Measurements from ENCODE around the gene GADL1. TPM values are rescaled to one million over a fixed set of nuclear protein-coding genes. Genes with fewer than 3 reads are reported as not detected.

Gene GADL1
- total RNA-seq, 1 donor from 2014 or later: not detected

- Mint-ChIP-seq H3K4me1 (ENCODE audit: low read depth, unreplicated experiment) (no peaks in the 10 kb centered on the region), H3K36me3 (ENCODE audit: unreplicated experiment) (no peaks in the 10 kb centered on the region), H3K4me3 (ENCODE audit: unreplicated experiment) (no peak overlapping the region), H3K9me3 (ENCODE audit: unreplicated experiment) (no peaks in the 10 kb centered on the region), H3K27ac (ENCODE audit: unreplicated experiment) (no peak overlapping the region), H3K27me3 (ENCODE audit: unreplicated experiment) (peaks cover 3% of the 10 kb centered on the region)
- no peak for TF ChIP-seq CTCF (IDR thresholded peaks at IDR 0.05; ENCODE audit: partially characterized antibody, unreplicated experiment)
- no peak for DNase-seq
These were observed 186.6 kb downstream of the GADL1 start for GRCh38 chr3:30707825-30708224.

- H3K4me1 Mint-ChIP-seq (ENCODE audit: low read depth, unreplicated experiment): no peaks in the 10 kb centered on the region
- H3K4me3 Mint-ChIP-seq (ENCODE audit: unreplicated experiment): no peak overlapping the region
- H3K27me3 Mint-ChIP-seq (ENCODE audit: unreplicated experiment): peaks cover 3% of the 10 kb centered on the region
- DNase-seq: no peak
- H3K27ac Mint-ChIP-seq (ENCODE audit: unreplicated experiment): no peak overlapping the region
- no peaks in the 10 kb centered on the region for H3K9me3 Mint-ChIP-seq (ENCODE audit: unreplicated experiment)
- H3K36me3 Mint-ChIP-seq (ENCODE audit: unreplicated experiment): no peaks in the 10 kb centered on the region
- no peak for TF ChIP-seq CTCF (IDR thresholded peaks at IDR 0.05; ENCODE audit: partially characterized antibody, unreplicated experiment)
These were observed 189.2 kb downstream of the GADL1 start for GRCh38 chr3:30704931-30705890.

DNA sequence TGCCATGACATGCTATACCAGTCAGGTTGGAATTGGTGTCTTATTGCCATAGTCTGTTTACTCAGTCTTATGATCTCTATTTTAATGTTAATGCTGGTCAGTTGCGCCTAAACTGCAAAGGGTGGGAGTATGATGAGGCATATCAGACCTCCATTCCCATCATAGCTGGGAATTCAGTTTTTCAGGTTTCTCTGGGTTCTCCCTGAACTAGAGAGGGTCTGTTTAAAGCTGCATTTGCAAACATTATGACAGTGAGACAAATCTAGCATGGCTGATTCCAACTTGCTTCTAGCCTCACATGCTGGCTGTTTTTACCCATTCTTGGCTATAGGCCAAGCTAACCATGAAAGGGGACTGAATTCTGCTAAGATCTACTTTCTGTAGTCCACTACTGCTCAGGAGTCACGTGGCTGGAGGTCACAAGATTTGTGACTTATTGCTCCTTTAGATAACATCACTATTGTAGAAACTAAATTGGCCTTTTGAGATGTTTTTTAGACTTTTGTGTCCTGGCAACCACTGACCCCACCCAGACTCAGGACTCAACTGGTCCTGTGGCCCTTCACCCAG, 191.5 kb downstream of the GADL1 start:
- no peak overlapping the region for H3K27ac Mint-ChIP-seq (ENCODE audit: unreplicated experiment)
- no peaks in the 10 kb centered on the region for H3K36me3 Mint-ChIP-seq (ENCODE audit: unreplicated experiment)
- H3K4me1 Mint-ChIP-seq (ENCODE audit: low read depth, unreplicated experiment): no peaks in the 10 kb centered on the region
- H3K9me3 Mint-ChIP-seq (ENCODE audit: unreplicated experiment): no peaks in the 10 kb centered on the region
- no peak for DNase-seq
- peaks cover 3% of the 10 kb centered on the region for H3K27me3 Mint-ChIP-seq (ENCODE audit: unreplicated experiment)
- no peak overlapping the region for H3K4me3 Mint-ChIP-seq (ENCODE audit: unreplicated experiment)
- no peak for TF ChIP-seq CTCF (IDR thresholded peaks at IDR 0.05; ENCODE audit: partially characterized antibody, unreplicated experiment)

DNA sequence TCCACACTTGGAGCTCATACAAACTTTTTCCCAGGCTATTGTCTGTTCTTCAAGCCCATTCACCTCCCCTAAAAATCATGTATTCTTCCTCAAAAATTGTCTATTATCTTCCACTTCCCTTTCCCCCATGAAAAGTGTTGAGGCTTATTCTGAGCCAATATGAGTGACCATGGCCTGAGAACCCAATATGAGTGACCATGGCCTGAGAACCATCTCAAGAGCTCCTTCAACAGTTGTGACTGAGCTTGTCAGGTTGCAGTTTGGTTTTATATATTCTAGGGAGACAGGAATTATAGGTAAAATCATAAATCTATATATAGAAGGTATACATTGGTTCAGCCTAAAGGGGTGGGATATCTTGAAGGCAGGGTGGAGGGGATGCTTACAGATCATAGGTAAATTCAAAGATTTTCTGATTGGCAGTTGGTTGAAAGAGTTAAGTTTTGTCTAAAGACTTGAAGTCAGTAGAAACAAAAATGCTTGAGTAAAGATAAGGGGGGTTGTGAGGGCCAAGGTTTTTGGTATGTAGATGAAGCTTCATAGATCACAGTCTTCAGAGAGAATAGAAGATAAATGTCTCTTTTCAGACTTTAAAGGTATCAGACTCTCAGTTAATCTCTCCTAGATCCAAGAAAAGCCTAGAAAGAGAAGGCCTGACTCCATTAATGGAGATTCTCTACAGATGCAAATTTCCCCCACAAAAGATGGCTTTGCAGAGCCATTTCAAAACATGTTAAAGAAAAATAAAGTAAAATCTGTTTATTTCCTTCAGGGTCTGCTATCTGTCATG, 192.2 kb downstream of the GADL1 start:
- Mint-ChIP-seq H3K27me3 (ENCODE audit: unreplicated experiment) (peaks cover 3% of the 10 kb centered on the region), H3K36me3 (ENCODE audit: unreplicated experiment) (no peaks in the 10 kb centered on the region), H3K27ac (ENCODE audit: unreplicated experiment) (no peak overlapping the region), H3K4me3 (ENCODE audit: unreplicated experiment) (no peak overlapping the region), H3K9me3 (ENCODE audit: unreplicated experiment) (no peaks in the 10 kb centered on the region), H3K4me1 (ENCODE audit: low read depth, unreplicated experiment) (no peaks in the 10 kb centered on the region)
- no peak for DNase-seq
- TF ChIP-seq CTCF (IDR thresholded peaks at IDR 0.05; ENCODE audit: partially characterized antibody, unreplicated experiment): no peak
